ENCODE data around the gene ARHGAP22. TPM values are rescaled to one million over a fixed set of nuclear protein-coding genes. Genes with fewer than 3 reads are reported as not detected.
"Not testable (repeated sequence)": the region's sequence is repeated elsewhere in the genome, so short reads cannot be mapped to it uniquely, and the experiment has no call there.

Gene ARHGAP22
- total RNA-seq, 1 donor from 2014 or later, result 64.5 TPM

GRCh38 chr10:48442090-48442808 is 162.6 kb downstream of the ARHGAP22 start:
- no peak for DNase-seq (ENCODE audit: extremely low read depth, low read depth, low spot score)

GRCh38 chr10:48440771-48441170 is 164.1 kb downstream of the ARHGAP22 start:
- no peak for DNase-seq (ENCODE audit: extremely low read depth, low read depth, low spot score)

- no peak for DNase-seq (ENCODE audit: extremely low read depth, low read depth, low spot score)
Observed at GRCh38 chr10:48439581-48440041, 165.3 kb downstream of the ARHGAP22 start.

- no peak for DNase-seq (ENCODE audit: extremely low read depth, low read depth, low spot score)
Observed at GRCh38 chr10:48439031-48439430, 165.8 kb downstream of the ARHGAP22 start.

GRCh38 chr10:48437546-48437945 is 167.3 kb downstream of the ARHGAP22 start:
- no peak for DNase-seq (ENCODE audit: extremely low read depth, low read depth, low spot score)

GRCh38 chr10:48431871-48432270 is 173.0 kb downstream of the ARHGAP22 start:
- no peak for DNase-seq (ENCODE audit: extremely low read depth, low read depth, low spot score)

- no peak for DNase-seq (ENCODE audit: extremely low read depth, low read depth, low spot score)
Observed at GRCh38 chr10:48430402-48430993, 174.4 kb downstream of the ARHGAP22 start.

GRCh38 chr10:48429309-48429708 is 175.6 kb downstream of the ARHGAP22 start:
- DNase-seq (ENCODE audit: extremely low read depth, low read depth, low spot score), result no peak

GRCh38 chr10:48428896-48429295 is 176.0 kb downstream of the ARHGAP22 start:
- DNase-seq (ENCODE audit: extremely low read depth, low read depth, low spot score), result no peak

- DNase-seq (ENCODE audit: extremely low read depth, low read depth, low spot score), result no peak
Observed at GRCh38 chr10:48423884-48424283, 181.0 kb downstream of the ARHGAP22 start.

GRCh38 chr10:48421862-48422261 is 183.0 kb downstream of the ARHGAP22 start:
- not testable (repeated sequence) for DNase-seq (ENCODE audit: extremely low read depth, low read depth, low spot score)

GRCh38 chr10:48419714-48420113 is 185.2 kb downstream of the ARHGAP22 start:
- no peak for DNase-seq (ENCODE audit: extremely low read depth, low read depth, low spot score)

- no peak for DNase-seq (ENCODE audit: extremely low read depth, low read depth, low spot score)
Observed at GRCh38 chr10:48418189-48418788, 186.6 kb downstream of the ARHGAP22 start.

- no peak for DNase-seq (ENCODE audit: extremely low read depth, low read depth, low spot score)
Observed at GRCh38 chr10:48417374-48417773, 187.5 kb downstream of the ARHGAP22 start.

- DNase-seq (ENCODE audit: extremely low read depth, low read depth, low spot score), result no peak
Observed at GRCh38 chr10:48416584-48417232, 188.2 kb downstream of the ARHGAP22 start.

GRCh38 chr10:48414778-48415177 is 190.1 kb downstream of the ARHGAP22 start:
- DNase-seq (ENCODE audit: extremely low read depth, low read depth, low spot score), result no peak

- no peak for DNase-seq (ENCODE audit: extremely low read depth, low read depth, low spot score)
Observed at GRCh38 chr10:48414160-48414559, 190.7 kb downstream of the ARHGAP22 start.

- no peak for DNase-seq (ENCODE audit: extremely low read depth, low read depth, low spot score)
Observed at GRCh38 chr10:48412933-48413332, 191.9 kb downstream of the ARHGAP22 start.

GRCh38 chr10:48412081-48412480 is 192.8 kb downstream of the ARHGAP22 start:
- no peak for DNase-seq (ENCODE audit: extremely low read depth, low read depth, low spot score)

GRCh38 chr10:48411510-48411909 is 193.4 kb downstream of the ARHGAP22 start:
- DNase-seq (ENCODE audit: extremely low read depth, low read depth, low spot score), result no peak

- DNase-seq (ENCODE audit: extremely low read depth, low read depth, low spot score), result no peak
Observed at GRCh38 chr10:48410503-48410902, 194.4 kb downstream of the ARHGAP22 start.
